ENCODE measurements around the gene TEPSIN.

The TEPSIN gene

GRCh38 chr17:81263371-81264181, 24.7 kb upstream of the TEPSIN start:
- H3K36me3 ChIP-seq (ENCODE audit: control insufficient read depth, insufficient read depth, low read length), result peaks cover 22% of the 10 kb centered on the region
- H3K27me3 ChIP-seq (ENCODE audit: control insufficient read depth, insufficient read depth, low read length), result no peaks in the 10 kb centered on the region
- H3K4me1 ChIP-seq (ENCODE audit: control insufficient read depth, insufficient read depth, low read length), result no peaks in the 10 kb centered on the region
- H3K9me3 ChIP-seq (ENCODE audit: control insufficient read depth, low read length), result no peaks in the 10 kb centered on the region
- no peak overlapping the region for H3K9ac ChIP-seq (ENCODE audit: low read length)
- no peak overlapping the region for H3K4me3 ChIP-seq (ENCODE audit: low read length)

GRCh38 chr17:81261582-81262336, 22.9 kb upstream of the TEPSIN start:
- no peaks in the 10 kb centered on the region for H3K27me3 ChIP-seq (ENCODE audit: control insufficient read depth, insufficient read depth, low read length)
- H3K9me3 ChIP-seq (ENCODE audit: control insufficient read depth, low read length), result no peaks in the 10 kb centered on the region
- H3K9ac ChIP-seq (ENCODE audit: low read length), result no peak overlapping the region
- H3K36me3 ChIP-seq (ENCODE audit: control insufficient read depth, insufficient read depth, low read length), result peaks cover 22% of the 10 kb centered on the region
- no peaks in the 10 kb centered on the region for H3K4me1 ChIP-seq (ENCODE audit: control insufficient read depth, insufficient read depth, low read length)
- no peak overlapping the region for H3K4me3 ChIP-seq (ENCODE audit: low read length)

GRCh38 chr17:81261096-81261495, 22.2 kb upstream of the TEPSIN start:
- H3K9ac ChIP-seq (ENCODE audit: low read length), result no peak overlapping the region
- no peaks in the 10 kb centered on the region for H3K4me1 ChIP-seq (ENCODE audit: control insufficient read depth, insufficient read depth, low read length)
- H3K36me3 ChIP-seq (ENCODE audit: control insufficient read depth, insufficient read depth, low read length), result peaks cover 22% of the 10 kb centered on the region

GRCh38 chr17:81260641-81261040, 21.8 kb upstream of the TEPSIN start:
- H3K27me3 ChIP-seq (ENCODE audit: control insufficient read depth, insufficient read depth, low read length), result no peaks in the 10 kb centered on the region
- peaks cover 18% of the 10 kb centered on the region for H3K36me3 ChIP-seq (ENCODE audit: control insufficient read depth, insufficient read depth, low read length)
- no peak overlapping the region for H3K9ac ChIP-seq (ENCODE audit: low read length)
- H3K9me3 ChIP-seq (ENCODE audit: control insufficient read depth, low read length), result no peaks in the 10 kb centered on the region
- no peaks in the 10 kb centered on the region for H3K4me1 ChIP-seq (ENCODE audit: control insufficient read depth, insufficient read depth, low read length)
- no peak overlapping the region for H3K4me3 ChIP-seq (ENCODE audit: low read length)

More at GRCh38 chr17:81261096-81261495, 22.2 kb upstream of the TEPSIN start:
- Histone ChIP-seq H3K4me3 (ENCODE audit: low read length) (no peak overlapping the region), H3K27me3 (ENCODE audit: control insufficient read depth, insufficient read depth, low read length) (no peaks in the 10 kb centered on the region), H3K9me3 (ENCODE audit: control insufficient read depth, low read length) (no peaks in the 10 kb centered on the region)

- Histone ChIP-seq H3K36me3 (ENCODE audit: control insufficient read depth, insufficient read depth, low read length) (peaks cover 14% of the 10 kb centered on the region), H3K9ac (ENCODE audit: low read length) (no peak overlapping the region), H3K4me3 (ENCODE audit: low read length) (no peak overlapping the region), H3K27me3 (ENCODE audit: control insufficient read depth, insufficient read depth, low read length) (no peaks in the 10 kb centered on the region), H3K9me3 (ENCODE audit: control insufficient read depth, low read length) (no peaks in the 10 kb centered on the region), H3K4me1 (ENCODE audit: control insufficient read depth, insufficient read depth, low read length) (peaks cover 5% of the 10 kb centered on the region)
These were observed 21.3 kb upstream of the TEPSIN start for GRCh38 chr17:81260171-81260570.

GRCh38 chr17:81259058-81259605, 20.3 kb upstream of the TEPSIN start:
- peaks cover 11% of the 10 kb centered on the region for H3K4me1 ChIP-seq (ENCODE audit: control insufficient read depth, insufficient read depth, low read length)
- no peak overlapping the region for H3K4me3 ChIP-seq (ENCODE audit: low read length)
- H3K27me3 ChIP-seq (ENCODE audit: control insufficient read depth, insufficient read depth, low read length), result no peaks in the 10 kb centered on the region
- H3K36me3 ChIP-seq (ENCODE audit: control insufficient read depth, insufficient read depth, low read length), result peaks cover 13% of the 10 kb centered on the region
- H3K9me3 ChIP-seq (ENCODE audit: control insufficient read depth, low read length), result no peaks in the 10 kb centered on the region
- no peak overlapping the region for H3K9ac ChIP-seq (ENCODE audit: low read length)

GRCh38 chr17:81258292-81258691, 19.4 kb upstream of the TEPSIN start:
- Histone ChIP-seq H3K4me3 (ENCODE audit: low read length) (no peak overlapping the region), H3K36me3 (ENCODE audit: control insufficient read depth, insufficient read depth, low read length) (peaks cover 13% of the 10 kb centered on the region), H3K4me1 (ENCODE audit: control insufficient read depth, insufficient read depth, low read length) (peaks cover 11% of the 10 kb centered on the region), H3K9ac (ENCODE audit: low read length) (no peak overlapping the region), H3K9me3 (ENCODE audit: control insufficient read depth, low read length) (no peaks in the 10 kb centered on the region), H3K27me3 (ENCODE audit: control insufficient read depth, insufficient read depth, low read length) (no peaks in the 10 kb centered on the region)

GRCh38 chr17:81257533-81257932, 18.7 kb upstream of the TEPSIN start:
- Histone ChIP-seq H3K27me3 (ENCODE audit: control insufficient read depth, insufficient read depth, low read length) (no peaks in the 10 kb centered on the region), H3K36me3 (ENCODE audit: control insufficient read depth, insufficient read depth, low read length) (peaks cover 13% of the 10 kb centered on the region)

GRCh38 chr17:81256616-81257015, 17.8 kb upstream of the TEPSIN start:
- no peak overlapping the region for H3K9ac ChIP-seq (ENCODE audit: low read length)
- no peak overlapping the region for H3K4me3 ChIP-seq (ENCODE audit: low read length)
- peaks cover 11% of the 10 kb centered on the region for H3K4me1 ChIP-seq (ENCODE audit: control insufficient read depth, insufficient read depth, low read length)
- H3K9me3 ChIP-seq (ENCODE audit: control insufficient read depth, low read length), result no peaks in the 10 kb centered on the region
- no peaks in the 10 kb centered on the region for H3K27me3 ChIP-seq (ENCODE audit: control insufficient read depth, insufficient read depth, low read length)
- peaks cover 13% of the 10 kb centered on the region for H3K36me3 ChIP-seq (ENCODE audit: control insufficient read depth, insufficient read depth, low read length)

More at GRCh38 chr17:81257533-81257932, 18.7 kb upstream of the TEPSIN start:
- Histone ChIP-seq H3K9me3 (ENCODE audit: control insufficient read depth, low read length) (no peaks in the 10 kb centered on the region), H3K4me3 (ENCODE audit: low read length) (no peak overlapping the region), H3K4me1 (ENCODE audit: control insufficient read depth, insufficient read depth, low read length) (peaks cover 11% of the 10 kb centered on the region), H3K9ac (ENCODE audit: low read length) (no peak overlapping the region)

GRCh38 chr17:81254955-81255717, 16.3 kb upstream of the TEPSIN start:
- H3K36me3 ChIP-seq (ENCODE audit: control insufficient read depth, insufficient read depth, low read length), result peaks cover 5% of the 10 kb centered on the region
- no peaks in the 10 kb centered on the region for H3K9me3 ChIP-seq (ENCODE audit: control insufficient read depth, low read length)
- H3K4me3 ChIP-seq (ENCODE audit: low read length), result no peak overlapping the region
- no peaks in the 10 kb centered on the region for H3K27me3 ChIP-seq (ENCODE audit: control insufficient read depth, insufficient read depth, low read length)
- peaks cover 11% of the 10 kb centered on the region for H3K4me1 ChIP-seq (ENCODE audit: control insufficient read depth, insufficient read depth, low read length)
- H3K9ac ChIP-seq (ENCODE audit: low read length), result no peak overlapping the region

GRCh38 chr17:81253358-81254131, 14.7 kb upstream of the TEPSIN start:
- no peaks in the 10 kb centered on the region for H3K9me3 ChIP-seq (ENCODE audit: control insufficient read depth, low read length)
- no peak overlapping the region for H3K4me3 ChIP-seq (ENCODE audit: low read length)
- no peaks in the 10 kb centered on the region for H3K27me3 ChIP-seq (ENCODE audit: control insufficient read depth, insufficient read depth, low read length)
- peaks cover 6% of the 10 kb centered on the region for H3K36me3 ChIP-seq (ENCODE audit: control insufficient read depth, insufficient read depth, low read length)
- H3K9ac ChIP-seq (ENCODE audit: low read length), result no peak overlapping the region
- peaks cover 11% of the 10 kb centered on the region for H3K4me1 ChIP-seq (ENCODE audit: control insufficient read depth, insufficient read depth, low read length)
